SK-N-SH (cell line): ENCODE data around the gene HIF3A.
A peak's percentile ranks its signal among the peaks of the same experiment; 100 is the strongest.

ENCODE experiments used
- EP300 ChIP-seq, 2 experiments: IDR thresholded peaks; 2 replicates each; pipeline versions ENCODE4 v1.4.0 to v1.6.1; 2012; ENCODE audit warnings: borderline replicate concordance in 1 of 2, low read depth in 1 of 2, low read length in 1 of 2
- EZH2phosphoT487 ChIP-seq: fragments of 200-600 bp; sonication (generic); IDR thresholded peaks from 2 replicates; pipeline ENCODE4 v1.6.1; 2017; ENCODE audit warnings: low read depth, mixed run types, mild to moderate bottlenecking, antibody characterized with exemption, moderate library complexity, borderline replicate concordance
- FOXM1 ChIP-seq: IDR thresholded peaks from 2 replicates; pipeline ENCODE4 v1.4.0; 2012; ENCODE audit warnings: low read depth, mild to moderate bottlenecking
- RAD21 ChIP-seq: IDR thresholded peaks from 2 replicates; pipeline ENCODE4 v1.6.1; 2012; ENCODE audit warnings: mild to moderate bottlenecking, low read length
- RFX5 ChIP-seq: IDR thresholded peaks from 2 replicates; pipeline ENCODE4 v1.6.1; 2012; ENCODE audit warnings: mild to moderate bottlenecking, improper control_type of control experiment, low read length
- SIN3A ChIP-seq: IDR thresholded peaks from 2 replicates; pipeline ENCODE4 v1.6.1; 2012; ENCODE audit warnings: low read depth, mild to moderate bottlenecking, low read length, moderate library complexity, borderline replicate concordance
- SMC3 ChIP-seq: IDR thresholded peaks from 2 replicates; pipeline ENCODE4 v1.6.1; 2012; ENCODE audit warnings: low read depth, low read length, improper control_type of control experiment
- TAF1 ChIP-seq: IDR thresholded peaks from 2 replicates; pipeline ENCODE4 v1.6.1; 2012; ENCODE audit warnings: low read depth, mild to moderate bottlenecking, low read length, moderate library complexity, borderline replicate concordance
- TCF12 ChIP-seq: IDR thresholded peaks from 2 replicates; pipeline ENCODE4 v1.4.0; 2012
- YY1 ChIP-seq: IDR thresholded peaks from 2 replicates; pipeline ENCODE4 v1.4.0; 2012; ENCODE audit warnings: low read depth, mild to moderate bottlenecking
- TF ChIP-seq, protein P1 (sequence below): IDR thresholded peaks from 2 replicates; pipeline ENCODE4 v1.4.0; 2012; ENCODE audit warnings: low read depth, borderline replicate concordance
- TF ChIP-seq, protein P2 (sequence below): fragments of 200-600 bp; sonication (generic); IDR thresholded peaks from 2 replicates; pipeline ENCODE4 v1.6.1; 2017; ENCODE audit warnings: antibody characterized with exemption, mild to moderate bottlenecking, moderate library complexity
- TF ChIP-seq, protein P3 (sequence below): IDR thresholded peaks from 2 replicates; pipeline ENCODE4 v1.4.0; 2012; ENCODE audit warnings: low read depth
- TF ChIP-seq, protein P4 (sequence below): IDR thresholded peaks from 2 replicates; pipeline ENCODE4; 2012

DNA sequence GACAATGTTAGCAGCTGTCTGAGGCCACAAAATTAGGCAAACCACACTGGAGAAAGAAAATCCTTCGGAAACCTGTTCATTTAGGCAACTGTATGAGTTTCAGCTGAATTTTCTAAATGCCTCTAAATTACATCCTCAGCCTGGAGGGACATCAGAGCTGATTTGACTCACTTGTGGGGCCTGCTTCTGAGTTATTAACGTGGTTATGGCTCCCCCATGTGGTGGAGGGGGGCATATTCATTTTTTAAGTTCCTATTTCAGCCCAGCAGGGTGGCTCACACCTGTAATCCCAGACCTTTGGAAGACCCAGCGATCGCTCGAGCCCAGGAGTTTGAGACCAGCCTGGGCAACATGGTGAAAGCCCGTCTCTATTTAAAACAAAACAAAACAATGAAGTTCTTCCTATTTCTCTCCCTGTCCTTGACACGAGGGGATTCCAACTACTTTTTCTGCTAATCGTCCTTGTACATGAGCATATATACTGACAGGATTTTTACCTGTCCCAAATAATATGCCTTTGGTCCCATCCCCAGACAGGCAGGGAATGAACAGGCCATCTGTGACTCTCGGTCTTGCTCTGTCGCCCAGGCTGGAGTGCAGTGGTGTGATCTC, 31.5 kb upstream of the HIF3A start:
- TF ChIP-seq, protein P1, sequence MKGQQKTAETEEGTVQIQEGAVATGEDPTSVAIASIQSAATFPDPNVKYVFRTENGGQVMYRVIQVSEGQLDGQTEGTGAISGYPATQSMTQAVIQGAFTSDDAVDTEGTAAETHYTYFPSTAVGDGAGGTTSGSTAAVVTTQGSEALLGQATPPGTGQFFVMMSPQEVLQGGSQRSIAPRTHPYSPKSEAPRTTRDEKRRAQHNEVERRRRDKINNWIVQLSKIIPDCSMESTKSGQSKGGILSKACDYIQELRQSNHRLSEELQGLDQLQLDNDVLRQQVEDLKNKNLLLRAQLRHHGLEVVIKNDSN, result no peak
- TF ChIP-seq, protein P2, sequence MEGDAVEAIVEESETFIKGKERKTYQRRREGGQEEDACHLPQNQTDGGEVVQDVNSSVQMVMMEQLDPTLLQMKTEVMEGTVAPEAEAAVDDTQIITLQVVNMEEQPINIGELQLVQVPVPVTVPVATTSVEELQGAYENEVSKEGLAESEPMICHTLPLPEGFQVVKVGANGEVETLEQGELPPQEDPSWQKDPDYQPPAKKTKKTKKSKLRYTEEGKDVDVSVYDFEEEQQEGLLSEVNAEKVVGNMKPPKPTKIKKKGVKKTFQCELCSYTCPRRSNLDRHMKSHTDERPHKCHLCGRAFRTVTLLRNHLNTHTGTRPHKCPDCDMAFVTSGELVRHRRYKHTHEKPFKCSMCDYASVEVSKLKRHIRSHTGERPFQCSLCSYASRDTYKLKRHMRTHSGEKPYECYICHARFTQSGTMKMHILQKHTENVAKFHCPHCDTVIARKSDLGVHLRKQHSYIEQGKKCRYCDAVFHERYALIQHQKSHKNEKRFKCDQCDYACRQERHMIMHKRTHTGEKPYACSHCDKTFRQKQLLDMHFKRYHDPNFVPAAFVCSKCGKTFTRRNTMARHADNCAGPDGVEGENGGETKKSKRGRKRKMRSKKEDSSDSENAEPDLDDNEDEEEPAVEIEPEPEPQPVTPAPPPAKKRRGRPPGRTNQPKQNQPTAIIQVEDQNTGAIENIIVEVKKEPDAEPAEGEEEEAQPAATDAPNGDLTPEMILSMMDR, result peak; percentile 87
- TF ChIP-seq TCF12 (no peak), EZH2phosphoT487 (no peak), YY1 (no peak), RAD21 (peak; percentile 90), SIN3A (no peak), EP300 (IDR thresholded peaks at IDR 0.05; ENCODE audit: borderline replicate concordance in 1 of 2, low read depth in 1 of 2, low read length in 1 of 2) (no peak), TAF1 (no peak), FOXM1 (no peak), SMC3 (peak; percentile 83), RFX5 (no peak)
- TF ChIP-seq, protein P3, sequence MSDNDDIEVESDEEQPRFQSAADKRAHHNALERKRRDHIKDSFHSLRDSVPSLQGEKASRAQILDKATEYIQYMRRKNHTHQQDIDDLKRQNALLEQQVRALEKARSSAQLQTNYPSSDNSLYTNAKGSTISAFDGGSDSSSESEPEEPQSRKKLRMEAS, result no peak
- TF ChIP-seq, protein P4, sequence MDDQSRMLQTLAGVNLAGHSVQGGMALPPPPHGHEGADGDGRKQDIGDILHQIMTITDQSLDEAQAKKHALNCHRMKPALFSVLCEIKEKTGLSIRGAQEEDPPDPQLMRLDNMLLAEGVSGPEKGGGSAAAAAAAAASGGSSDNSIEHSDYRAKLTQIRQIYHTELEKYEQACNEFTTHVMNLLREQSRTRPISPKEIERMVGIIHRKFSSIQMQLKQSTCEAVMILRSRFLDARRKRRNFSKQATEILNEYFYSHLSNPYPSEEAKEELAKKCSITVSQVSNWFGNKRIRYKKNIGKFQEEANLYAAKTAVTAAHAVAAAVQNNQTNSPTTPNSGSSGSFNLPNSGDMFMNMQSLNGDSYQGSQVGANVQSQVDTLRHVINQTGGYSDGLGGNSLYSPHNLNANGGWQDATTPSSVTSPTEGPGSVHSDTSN, result no peak
